PC-9 (cell line): ENCODE measurements around the gene DENND6A.

ENCODE experiments used
- EZH2 ChIP-seq: fragments of 200-600 bp; sonication (generic); IDR thresholded peaks from 2 replicates; pipeline ENCODE4 v1.8.0; 2017; ENCODE audit warnings: antibody characterized with exemption, low read depth
- TF ChIP-seq, protein P1 (sequence below): fragments of 200-600 bp; sonication (generic); conservative IDR thresholded peaks from 2 replicates; pipeline ENCODE4 v1.6.1; 2017; ENCODE audit warnings: mixed run types, antibody characterized with exemption, mild to moderate bottlenecking, moderate library complexity

DNA sequence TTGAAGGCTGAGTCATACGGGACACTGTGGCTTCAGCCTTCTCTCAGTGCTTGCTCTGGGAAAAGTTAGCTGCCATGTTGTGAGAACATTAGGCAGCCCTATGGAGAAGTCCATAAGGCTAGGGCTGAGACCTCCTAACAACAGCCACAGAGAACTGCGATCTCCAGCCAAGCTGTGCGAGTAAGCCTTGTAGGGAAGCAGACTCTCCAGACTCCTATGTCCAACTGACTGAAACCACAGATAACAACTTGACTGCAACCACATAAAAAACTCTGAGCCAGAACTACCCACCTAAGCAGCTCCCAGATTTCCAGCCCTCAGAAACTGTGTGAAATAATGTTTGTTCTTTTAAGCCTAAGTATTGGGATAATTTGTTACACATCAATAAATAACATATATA lies 40.7 kb downstream of the DENND6A start:
- TF ChIP-seq, protein P1, sequence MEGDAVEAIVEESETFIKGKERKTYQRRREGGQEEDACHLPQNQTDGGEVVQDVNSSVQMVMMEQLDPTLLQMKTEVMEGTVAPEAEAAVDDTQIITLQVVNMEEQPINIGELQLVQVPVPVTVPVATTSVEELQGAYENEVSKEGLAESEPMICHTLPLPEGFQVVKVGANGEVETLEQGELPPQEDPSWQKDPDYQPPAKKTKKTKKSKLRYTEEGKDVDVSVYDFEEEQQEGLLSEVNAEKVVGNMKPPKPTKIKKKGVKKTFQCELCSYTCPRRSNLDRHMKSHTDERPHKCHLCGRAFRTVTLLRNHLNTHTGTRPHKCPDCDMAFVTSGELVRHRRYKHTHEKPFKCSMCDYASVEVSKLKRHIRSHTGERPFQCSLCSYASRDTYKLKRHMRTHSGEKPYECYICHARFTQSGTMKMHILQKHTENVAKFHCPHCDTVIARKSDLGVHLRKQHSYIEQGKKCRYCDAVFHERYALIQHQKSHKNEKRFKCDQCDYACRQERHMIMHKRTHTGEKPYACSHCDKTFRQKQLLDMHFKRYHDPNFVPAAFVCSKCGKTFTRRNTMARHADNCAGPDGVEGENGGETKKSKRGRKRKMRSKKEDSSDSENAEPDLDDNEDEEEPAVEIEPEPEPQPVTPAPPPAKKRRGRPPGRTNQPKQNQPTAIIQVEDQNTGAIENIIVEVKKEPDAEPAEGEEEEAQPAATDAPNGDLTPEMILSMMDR = no peak
- TF ChIP-seq EZH2 = no peak
